GM12865 (cell line): ENCODE data around the gene FILIP1.

Source experiments
- DNase-seq: peaks from one replicate; pipeline ENCODE4 v3.0.0; 2010; ENCODE audit warnings: low read depth
- H3K4me3 ChIP-seq: 2 replicates; pipeline ENCODE4 v1.5.1; 2011; ENCODE audit warnings: mild to moderate bottlenecking, low read depth, low read length, control low read depth
- CTCF ChIP-seq: IDR thresholded peaks from 2 replicates; pipeline ENCODE4 v1.5.1; 2011; ENCODE audit warnings: low read length, control low read depth, low read depth, inconsistent platforms; ENCODE audit not compliant: insufficient read depth; ENCODE audit errors: missing control alignments

The FILIP1 gene

GRCh38 chr6:75526502-75527127, 33.0 kb upstream of the FILIP1 start:
- peak; percentile 62 for TF ChIP-seq CTCF
- no peak overlapping the region for H3K4me3 ChIP-seq
- DNase-seq: peak; percentile 79

- TF ChIP-seq CTCF: no peak
- H3K4me3 ChIP-seq: no peak overlapping the region
- no peak for DNase-seq
These were observed 32.1 kb upstream of the FILIP1 start for GRCh38 chr6:75525682-75526081.

DNA sequence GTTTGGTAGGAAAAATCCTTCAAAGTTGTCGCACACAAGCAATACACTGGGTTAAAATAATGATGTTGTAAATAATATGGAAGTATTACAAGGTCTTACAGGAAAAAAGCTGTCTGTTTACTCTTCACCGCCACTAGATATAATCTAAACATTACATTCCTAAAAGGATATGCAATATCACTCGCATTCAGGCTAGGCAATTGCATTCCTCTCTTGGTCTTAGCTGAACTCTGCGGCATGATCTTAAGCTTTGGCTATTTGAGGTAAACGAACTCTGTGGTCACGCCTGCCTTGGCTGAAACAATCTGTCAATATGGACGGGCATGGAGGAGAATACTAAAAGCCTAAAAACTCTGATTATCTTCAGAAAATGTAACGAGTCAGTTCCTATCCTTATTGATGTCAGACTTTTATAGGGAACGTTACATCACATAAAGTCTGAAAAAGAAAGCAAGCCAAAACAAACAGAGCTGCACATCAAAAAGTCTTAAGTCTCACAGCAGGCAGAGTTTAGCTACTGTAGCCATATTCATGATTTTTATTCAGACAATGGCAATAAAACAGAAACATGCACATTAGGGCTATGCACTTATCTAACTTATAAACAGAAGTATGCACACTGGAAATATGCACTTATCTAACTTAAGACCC, 30.8 kb upstream of the FILIP1 start:
- TF ChIP-seq CTCF: no peak
- H3K4me3 ChIP-seq: no peak overlapping the region
- DNase-seq: no peak

DNA sequence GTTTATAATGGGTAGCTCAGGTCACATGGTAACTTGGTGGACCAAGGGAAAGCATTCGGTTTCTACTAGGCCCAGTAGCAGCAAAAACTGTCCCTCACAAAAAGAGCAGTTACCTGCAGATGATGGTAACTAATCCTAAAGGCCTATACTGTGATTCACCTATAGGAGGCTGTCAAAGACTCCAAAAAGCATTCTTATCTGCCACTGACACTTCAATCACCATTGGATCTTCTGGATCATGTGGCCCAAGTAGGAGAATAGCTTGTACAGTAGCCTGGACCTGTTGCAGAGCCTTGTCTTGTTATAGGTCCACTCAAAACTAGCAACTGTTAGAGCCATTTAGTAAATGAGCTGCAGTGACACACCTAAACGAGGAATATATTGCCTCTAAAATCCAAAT, 23.2 kb upstream of the FILIP1 start:
- no peak overlapping the region for H3K4me3 ChIP-seq
- DNase-seq: no peak
- TF ChIP-seq CTCF: no peak

GRCh38 chr6:75512591-75512990, 19.0 kb upstream of the FILIP1 start:
- DNase-seq: no peak
- TF ChIP-seq CTCF: no peak
- no peak overlapping the region for H3K4me3 ChIP-seq

- DNase-seq: no peak
- TF ChIP-seq CTCF: no peak
- H3K4me3 ChIP-seq: no peak overlapping the region
These were observed 11.8 kb upstream of the FILIP1 start for GRCh38 chr6:75505424-75505823.
